ENCODE data around the gene LETM1.

GRCh38 chr4:1786544-1787362 lies 69.2 kb downstream of the LETM1 start:
- no peak for TF ChIP-seq EZH2 (IDR thresholded peaks at IDR 0.05; ENCODE audit: insufficient read depth, poor library complexity, severe bottlenecking)
- TF ChIP-seq EZH2phosphoT487 (IDR thresholded peaks at IDR 0.05; ENCODE audit: insufficient read depth, low read depth), result no peak
